Left renal pelvis (tissue), 4 donors: ENCODE results near the gene FKBP9. TPM values are rescaled to one million over a fixed set of nuclear protein-coding genes. Genes with fewer than 3 reads are reported as not detected.

Source experiments
- DNase-seq, 4 donors: peaks; one replicate each; pipeline ENCODE4 v3.0.0-alpha.2; 2013; ENCODE audit warnings: low read depth in 4 of 4, low spot score in 3 of 4
- polyA plus RNA-seq, 4 donors: library from polyadenylated mRNA; unstranded; fragments of 120-200 nt; gene quantifications; one replicate each; pipeline ENCODE4 v1.2.1, GENCODE V29; 2013; ENCODE audit not compliant: insufficient read length in 4 of 4

FKBP9 gene
- polyA plus RNA-seq, 4 donors, result 127 to 348 (median 182) TPM

- no peak for DNase-seq
These were observed 97.2 kb downstream of the FKBP9 start for GRCh38 chr7:33054261-33054964.

DNA sequence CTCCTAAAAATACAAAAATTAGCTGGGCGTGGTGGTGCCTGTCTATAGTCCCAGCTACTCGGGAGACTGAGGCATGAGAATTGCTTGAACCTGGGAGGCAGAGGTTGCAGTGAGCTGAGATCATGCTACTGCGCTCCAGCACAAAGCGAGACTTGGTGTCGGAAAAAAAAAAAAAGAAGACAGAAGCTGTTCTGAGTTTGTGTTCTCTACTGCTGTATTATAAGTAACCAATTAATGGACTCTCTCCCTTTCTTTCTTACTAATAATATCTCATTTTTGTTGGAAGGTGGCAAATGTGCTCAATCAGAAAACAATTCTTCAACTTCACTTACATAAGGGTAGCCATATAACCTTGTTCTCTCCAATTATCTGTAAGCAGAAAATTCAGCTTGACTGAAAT is 97.9 kb downstream of the FKBP9 start:
- DNase-seq, result no peak

Other genes with a start within 250 kb of the FKBP9 start
- gene KBTBD2, start 65.7 kb upstream of the FKBP9 start, polyA plus RNA-seq, result 10 to 100 TPM; 54.4 to 62.6 (median 57.0) TPM
- 10 to 100 TPM; 35.0 to 42.8 (median 36.8) TPM for gene NT5C3A, start 105.3 kb downstream of the FKBP9 start, polyA plus RNA-seq
- 10 to 100 TPM; 21.3 to 39.4 (median 29.9) TPM for gene RP9, start 152.0 kb downstream of the FKBP9 start, polyA plus RNA-seq
- 10 to 100 TPM; 16.2 to 20.2 (median 18.9) TPM for gene BBS9, start 172.1 kb downstream of the FKBP9 start, polyA plus RNA-seq